Pulmonary artery endothelial cell (primary cell): ENCODE measurements around the gene TMEM260. TPM values are rescaled to one million over a fixed set of nuclear protein-coding genes. Genes with fewer than 3 reads are reported as not detected.
"Not testable (repeated sequence)": the region's sequence is repeated elsewhere in the genome, so short reads cannot be mapped to it uniquely, and the experiment has no call there.

ENCODE experiments used
- DNase-seq: peaks from one replicate; pipeline ENCODE4 v3.0.0-alpha.2; 2011; ENCODE audit warnings: low read depth, low spot score
- total RNA-seq: library from RNA; depleted of rRNA; stranded (reverse); fragments of >200 nt; gene quantifications from 2 replicates; pipeline ENCODE4 v1.2.3, GENCODE V29; 2014

The TMEM260 gene
- total RNA-seq, 1 donor from 2014 or later, result 10.3 TPM

DNA sequence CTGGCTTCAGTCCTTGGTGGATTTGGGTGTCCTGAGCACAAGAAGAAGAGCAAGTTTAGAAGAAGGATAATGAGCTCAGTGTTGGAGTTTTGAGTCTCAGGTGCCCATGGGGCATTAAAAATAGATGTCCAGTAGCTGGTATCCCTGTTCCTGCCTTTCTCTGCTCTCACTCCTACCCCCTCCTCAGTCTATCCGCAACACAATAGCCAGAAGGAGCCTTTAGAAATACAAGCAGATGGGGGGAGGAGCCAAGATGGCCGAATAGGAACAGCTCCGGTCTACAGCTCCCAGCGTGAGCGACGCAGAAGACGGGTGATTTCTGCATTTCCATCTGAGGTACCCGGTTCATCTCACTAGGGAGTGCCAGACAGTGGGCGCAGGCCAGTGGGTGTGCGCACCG is 87.7 kb downstream of the TMEM260 start:
- DNase-seq, result not testable (repeated sequence)

DNA sequence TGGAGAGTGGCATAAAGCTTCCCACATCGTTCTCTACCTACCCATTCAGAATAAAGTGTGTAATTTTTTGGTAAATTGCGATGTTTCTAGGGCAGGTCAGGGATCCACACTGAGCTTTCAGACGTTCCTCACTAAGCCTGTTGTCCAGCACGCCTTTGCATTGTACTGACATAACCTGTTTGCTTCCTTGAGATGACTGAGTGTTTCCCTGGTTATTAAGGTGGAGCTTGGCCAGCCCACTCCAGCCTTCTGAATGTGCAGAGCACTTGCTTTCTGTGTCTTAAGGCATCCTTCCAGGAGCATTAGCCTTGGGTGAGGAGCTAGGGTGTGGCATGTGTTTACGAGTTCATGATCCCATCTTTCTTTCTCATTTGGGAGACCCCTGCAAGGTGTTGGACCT is 96.4 kb downstream of the TMEM260 start:
- DNase-seq, result no peak

DNA sequence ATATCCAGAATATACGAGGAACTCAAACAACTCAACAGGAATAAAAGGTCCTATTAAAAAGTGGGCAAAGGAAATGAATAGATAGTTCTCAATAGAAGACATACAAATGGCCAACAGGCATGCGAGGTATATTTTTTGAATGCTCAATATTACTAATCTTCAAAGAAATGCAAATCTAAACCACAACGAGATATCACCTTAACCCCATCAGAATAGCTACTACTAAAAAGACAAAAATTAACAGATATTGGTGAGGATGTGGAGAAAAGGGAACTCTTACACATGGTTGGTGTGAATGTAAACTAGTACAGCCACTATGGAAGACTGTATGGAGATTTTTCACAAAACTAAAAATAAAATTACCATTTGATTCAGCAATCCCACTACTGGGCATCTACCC is 99.2 kb downstream of the TMEM260 start:
- no peak for DNase-seq

DNA sequence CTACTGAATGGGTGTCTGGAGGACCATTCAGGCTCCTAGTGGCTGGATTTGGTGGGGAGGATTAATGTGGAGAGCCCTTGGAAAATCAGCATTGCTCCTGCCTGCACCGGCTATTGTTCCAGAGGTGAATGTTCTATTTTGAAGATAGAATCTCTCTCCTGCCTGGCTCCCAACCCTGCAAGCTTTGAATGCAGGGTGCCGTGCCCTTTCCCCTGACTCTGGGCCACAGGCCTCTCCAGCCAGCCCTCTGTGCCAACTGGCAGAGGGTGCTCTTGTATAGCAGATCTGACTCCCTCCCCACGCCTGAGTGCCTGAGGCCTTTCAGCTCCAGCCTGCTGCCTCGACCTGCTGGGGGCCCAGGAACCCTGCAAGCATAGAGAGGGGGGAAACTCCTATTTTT is 106.8 kb downstream of the TMEM260 start:
- DNase-seq, result no peak

DNA sequence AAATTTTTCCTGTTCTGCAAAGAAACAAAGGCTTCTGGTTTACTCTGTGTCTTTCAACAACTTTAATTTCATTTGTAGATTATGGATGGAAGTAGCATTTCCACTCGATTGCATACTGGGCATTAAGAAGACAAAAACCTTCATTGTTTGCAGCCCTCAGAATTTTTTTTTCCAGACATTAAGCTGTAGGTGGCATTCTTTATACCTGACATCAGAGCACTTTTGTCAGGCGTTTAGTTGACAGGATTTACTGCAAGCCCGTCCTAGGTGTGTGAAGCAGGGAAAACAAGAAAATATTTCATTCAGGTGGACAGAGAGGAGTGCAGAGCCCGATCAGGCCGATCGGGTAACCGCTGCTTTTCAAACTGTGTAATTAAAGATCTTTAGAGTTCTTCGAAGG is 107.5 kb downstream of the TMEM260 start:
- DNase-seq, result no peak

DNA sequence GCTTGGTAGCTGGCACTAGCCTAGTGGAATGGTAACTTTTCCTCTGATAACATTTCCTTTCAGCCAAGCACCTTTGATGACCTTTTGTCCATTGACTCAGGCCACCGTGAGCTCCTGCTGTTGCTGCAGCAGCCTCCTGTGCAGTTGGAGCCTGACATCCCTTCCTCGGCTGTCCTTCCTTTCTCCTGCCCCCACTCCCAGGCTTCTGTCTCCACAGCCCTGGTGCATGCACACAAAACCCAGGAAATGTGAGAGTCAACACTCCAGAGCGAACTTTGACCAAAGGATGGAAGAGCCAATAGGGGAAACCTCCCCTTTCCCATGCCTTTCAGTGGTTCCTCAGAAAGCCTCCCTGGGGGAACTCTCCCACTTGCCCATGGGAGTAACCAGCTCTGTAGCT is 115.0 kb downstream of the TMEM260 start:
- no peak for DNase-seq

DNA sequence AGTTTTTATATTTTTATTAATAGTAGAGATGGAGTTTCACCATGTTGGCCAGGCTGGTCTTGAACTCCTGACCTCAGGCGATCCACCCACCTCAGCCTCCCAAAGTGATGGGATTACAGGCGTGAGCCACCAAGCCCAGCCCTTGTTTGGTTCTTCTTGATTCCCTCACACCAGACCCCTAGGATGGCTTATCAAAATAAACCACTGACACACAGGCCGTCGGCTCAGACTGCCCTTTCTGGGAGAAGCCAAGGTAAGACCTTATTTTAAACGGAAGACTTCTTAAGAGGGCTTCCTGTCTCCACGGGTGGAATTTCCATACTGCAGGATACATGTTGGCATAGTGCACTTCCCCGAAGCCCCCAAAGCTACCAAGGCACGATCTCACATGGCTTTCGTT is 115.6 kb downstream of the TMEM260 start:
- not testable (repeated sequence) for DNase-seq

Other genes with a start within 250 kb of the TMEM260 start
- not detected in 2 replicates for gene OTX2, start 230.7 kb downstream of the TMEM260 start, total RNA-seq